Fibroblast of skin of left quadriceps (primary cell): ENCODE results near the gene MYO15A.
A peak's percentile ranks its signal among the peaks of the same experiment; 100 is the strongest.

Source experiments
- DNase-seq, 2 experiments: peaks; one replicate each; pipeline ENCODE4 v3.0.0-alpha.2; 2013; ENCODE audit warnings: low read depth in 2 of 2

The MYO15A gene

DNA sequence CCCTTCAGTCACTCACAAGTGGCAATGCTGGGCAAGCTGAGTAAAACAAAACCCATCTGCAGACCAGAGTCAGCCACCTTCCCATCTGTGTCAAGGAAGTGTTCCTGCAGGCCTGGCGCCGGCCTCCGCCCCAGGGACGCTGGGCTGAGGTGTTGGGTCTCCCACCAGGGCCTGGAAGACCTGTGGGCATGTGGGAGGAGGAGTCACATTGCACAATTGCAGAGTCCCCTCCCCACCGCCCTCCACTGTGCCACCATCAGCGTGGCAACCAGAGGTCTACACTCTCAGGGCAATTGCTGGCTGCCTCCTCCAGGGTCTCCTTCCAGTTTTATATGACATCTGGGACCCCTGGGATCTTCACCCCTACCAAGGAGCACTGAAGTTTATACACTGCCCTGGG, 3.0 kb upstream of the MYO15A start:
- DNase-seq = no peak

- no peak for DNase-seq
Measured at GRCh38 chr17:18106211-18106610, 2.3 kb upstream of the MYO15A start.

GRCh38 chr17:18107061-18107790, 1.3 kb upstream of the MYO15A start:
- DNase-seq = no peak

DNA sequence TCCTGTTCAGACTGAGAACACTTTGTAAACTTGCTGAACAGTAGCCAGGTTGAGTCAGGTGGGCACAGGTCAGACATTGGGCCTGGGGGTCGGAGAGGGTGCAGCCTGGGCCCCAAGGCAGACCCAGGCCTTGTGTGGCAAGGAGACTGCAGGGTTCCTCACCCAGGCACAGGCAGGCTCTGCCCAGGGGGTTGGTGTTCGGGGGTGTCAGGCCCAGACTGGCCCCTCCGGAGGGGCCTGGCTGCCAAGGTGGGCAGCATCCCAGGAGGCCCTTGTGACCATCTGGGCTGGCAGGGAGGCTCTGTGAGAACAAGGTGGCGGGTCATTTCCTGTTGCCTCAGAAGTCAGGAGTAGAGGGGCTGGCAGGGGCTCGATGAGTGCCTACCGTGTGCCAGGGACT, 585 bp upstream of the MYO15A start:
- DNase-seq = no peak

GRCh38 chr17:18109935-18110485, 1.5 kb downstream of the MYO15A start:
- no peak for DNase-seq

- no peak for DNase-seq
Measured at GRCh38 chr17:18110636-18111145, 2.1 kb downstream of the MYO15A start.

- DNase-seq = no peak
Measured at GRCh38 chr17:18111330-18111971, 2.9 kb downstream of the MYO15A start.

- no peak for DNase-seq
Measured at GRCh38 chr17:18115517-18115916, 7.0 kb downstream of the MYO15A start.

DNA sequence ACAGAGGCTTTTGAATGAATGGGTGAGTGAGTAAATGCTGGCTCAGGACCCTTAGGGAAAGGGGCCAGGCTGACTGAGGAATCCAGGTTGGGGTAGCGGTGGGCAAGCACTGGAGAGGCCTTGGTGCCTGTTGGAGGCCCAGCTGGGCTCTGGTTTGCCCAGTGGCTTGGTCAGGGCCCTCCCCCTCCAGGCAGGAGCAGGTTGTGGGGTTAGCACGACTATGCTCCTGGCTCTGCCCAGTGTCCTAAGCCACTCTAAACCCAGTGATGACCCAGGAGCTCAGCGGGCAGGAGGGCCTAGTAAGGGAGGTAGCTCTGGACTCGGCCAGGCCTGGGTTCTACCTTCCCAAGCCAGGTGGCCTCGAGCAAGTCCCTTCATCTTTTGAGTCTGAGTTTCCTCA, 7.5 kb downstream of the MYO15A start:
- no peak for DNase-seq

DNA sequence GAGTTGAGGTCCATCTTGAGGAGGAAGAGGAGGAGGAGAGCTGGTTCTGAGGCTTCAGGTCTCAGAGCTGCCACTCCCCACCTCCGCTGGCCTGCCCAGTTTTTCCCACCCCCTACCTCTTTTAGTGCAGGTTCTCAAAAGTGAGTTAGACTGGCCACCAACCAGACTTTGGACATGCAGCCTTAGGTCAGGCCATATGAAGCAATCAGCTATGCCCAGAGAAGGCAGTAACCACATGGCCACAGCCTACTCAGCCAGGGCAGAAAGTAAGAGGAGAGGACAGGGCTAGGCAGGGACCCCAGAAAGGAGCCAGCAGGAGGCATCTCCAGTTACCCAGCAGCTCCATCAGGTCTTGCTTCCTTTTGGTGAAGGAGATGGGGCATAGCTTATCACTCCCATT, 9.0 kb downstream of the MYO15A start:
- no peak for DNase-seq

DNA sequence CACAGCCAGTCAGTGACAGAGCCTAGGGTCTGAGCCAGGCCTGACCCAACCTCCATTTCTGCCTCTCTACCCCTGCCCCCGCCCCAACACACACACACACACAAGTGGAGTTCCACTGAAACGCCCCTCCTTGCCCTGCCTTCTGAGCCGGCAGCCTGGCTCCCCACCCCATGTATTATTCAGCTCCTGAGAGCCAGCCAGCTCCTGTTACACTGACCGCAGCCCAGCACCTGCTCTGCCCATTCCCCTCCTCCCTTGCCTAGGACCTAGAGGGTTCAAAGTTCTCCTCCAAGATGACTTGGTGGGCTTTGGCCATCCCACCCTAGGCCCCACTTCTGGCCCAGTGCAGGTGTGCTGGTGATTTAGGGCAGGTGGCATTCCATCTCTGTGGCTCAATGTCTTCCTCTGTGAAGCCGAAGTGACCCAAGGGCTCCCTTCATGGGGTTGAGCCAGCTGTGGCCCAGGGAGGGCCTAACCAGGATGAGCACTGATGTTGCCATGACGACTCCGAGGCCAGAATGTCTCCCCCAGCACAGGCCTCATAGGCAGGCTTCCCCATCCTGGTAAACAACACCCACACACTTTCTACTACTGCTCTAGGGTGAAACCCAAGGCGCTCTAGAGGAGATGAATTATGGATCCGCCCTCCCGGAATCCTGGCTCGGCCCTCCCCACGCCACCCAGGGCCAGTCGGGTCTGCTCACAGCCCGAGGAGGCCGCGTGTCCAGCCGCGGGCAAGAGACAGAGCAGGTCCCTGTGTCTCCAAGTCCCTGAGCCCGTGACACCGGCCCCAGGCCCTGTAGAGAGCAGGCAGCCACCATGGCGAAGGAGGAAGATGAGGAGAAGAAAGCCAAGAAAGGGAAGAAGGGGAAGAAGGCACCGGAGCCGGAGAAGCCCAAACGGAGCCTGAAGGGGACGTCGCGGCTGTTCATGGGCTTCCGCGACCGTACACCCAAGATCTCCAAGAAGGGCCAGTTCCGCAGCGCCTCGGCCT, 9.7 kb downstream of the MYO15A start:
- no peak for DNase-seq

DNA sequence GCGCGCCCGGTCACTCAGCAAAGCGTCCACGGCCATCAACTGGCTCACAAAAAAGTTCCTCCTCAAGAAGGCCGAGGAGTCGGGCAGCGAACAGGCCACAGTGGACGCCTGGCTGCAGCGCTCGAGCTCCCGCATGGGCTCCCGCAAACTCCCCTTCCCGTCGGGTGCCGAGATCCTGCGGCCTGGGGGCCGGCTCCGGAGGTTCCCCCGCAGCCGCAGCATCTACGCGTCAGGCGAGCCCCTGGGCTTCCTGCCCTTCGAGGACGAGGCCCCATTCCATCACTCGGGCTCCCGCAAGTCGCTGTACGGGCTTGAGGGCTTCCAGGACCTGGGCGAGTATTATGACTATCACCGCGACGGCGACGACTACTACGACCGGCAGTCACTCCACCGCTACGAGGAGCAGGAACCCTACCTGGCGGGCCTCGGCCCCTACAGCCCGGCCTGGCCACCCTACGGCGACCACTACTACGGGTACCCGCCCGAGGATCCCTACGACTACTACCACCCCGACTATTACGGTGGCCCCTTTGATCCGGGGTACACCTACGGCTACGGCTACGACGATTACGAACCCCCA, 10.7 kb downstream of the MYO15A start:
- no peak for DNase-seq

DNA sequence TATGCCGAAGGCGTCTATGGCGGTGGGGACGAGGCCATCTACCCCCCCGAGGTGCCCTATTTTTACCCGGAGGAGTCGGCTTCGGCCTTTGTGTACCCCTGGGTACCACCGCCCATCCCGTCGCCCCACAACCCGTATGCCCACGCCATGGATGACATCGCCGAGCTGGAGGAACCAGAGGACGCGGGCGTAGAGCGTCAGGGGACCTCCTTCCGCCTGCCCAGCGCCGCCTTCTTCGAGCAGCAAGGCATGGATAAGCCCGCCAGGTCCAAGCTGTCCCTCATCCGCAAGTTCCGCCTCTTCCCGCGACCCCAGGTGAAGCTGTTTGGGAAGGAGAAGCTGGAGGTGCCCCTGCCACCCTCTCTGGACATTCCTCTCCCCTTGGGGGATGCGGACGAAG, 11.4 kb downstream of the MYO15A start:
- DNase-seq = no peak

DNA sequence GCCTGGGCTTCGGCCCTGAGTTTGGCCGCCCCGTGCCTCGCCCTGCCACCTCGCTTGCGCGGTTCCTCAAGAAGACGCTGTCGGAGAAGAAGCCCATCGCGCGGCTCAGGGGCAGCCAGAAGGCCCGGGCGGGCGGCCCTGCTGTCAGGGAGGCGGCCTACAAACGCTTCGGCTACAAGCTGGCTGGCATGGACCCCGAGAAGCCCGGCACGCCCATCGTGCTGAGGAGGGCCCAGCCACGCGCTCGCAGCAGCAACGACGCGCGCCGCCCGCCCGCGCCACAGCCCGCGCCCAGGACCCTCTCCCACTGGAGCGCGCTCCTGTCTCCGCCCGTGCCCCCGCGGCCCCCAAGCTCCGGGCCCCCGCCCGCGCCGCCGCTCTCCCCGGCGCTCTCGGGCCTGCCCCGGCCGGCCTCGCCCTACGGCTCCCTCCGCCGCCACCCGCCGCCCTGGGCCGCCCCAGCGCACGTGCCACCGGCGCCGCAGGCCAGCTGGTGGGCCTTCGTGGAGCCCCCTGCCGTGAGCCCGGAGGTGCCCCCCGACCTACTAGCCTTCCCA, 12.0 kb downstream of the MYO15A start:
- DNase-seq = no peak

- DNase-seq = no peak
Measured at GRCh38 chr17:18121144-18121910, 12.8 kb downstream of the MYO15A start.

DNA sequence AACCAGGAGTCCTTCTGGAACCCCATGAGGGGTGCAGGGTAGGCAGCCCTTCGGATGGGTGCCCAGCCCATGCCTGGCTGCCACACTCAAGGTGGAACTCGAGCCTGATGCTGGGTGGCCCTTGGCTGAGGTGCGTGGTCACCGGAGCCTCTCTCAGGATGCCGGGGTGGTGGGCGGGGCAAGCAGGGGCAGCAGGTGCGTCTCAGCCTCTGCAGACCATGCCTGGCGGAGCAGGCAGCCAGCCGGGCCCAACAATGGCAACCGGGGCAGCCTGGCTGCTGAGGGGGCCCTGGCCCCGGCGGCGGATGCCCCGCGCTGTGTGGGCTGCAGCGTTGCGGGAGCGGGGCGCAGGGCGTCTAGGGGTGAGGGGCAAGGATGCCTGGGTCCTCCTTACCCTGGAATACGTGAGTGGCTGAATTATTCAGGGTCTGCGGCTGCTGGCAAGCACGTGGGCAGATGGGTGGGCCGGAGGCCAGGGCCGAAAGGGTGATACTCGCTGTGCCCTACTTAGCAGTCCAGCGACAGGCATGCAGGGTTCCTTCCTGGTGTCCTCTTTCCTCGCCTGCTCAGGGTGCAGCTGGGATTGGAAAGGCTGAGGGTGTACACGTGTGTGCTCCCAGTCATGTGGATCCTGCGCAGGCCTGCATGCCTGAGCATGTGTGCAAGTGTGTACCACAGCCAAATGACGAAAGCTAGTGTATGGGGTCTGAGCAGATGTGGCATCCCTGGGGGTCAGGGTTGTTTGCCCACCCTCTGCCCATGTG, 14.6 kb downstream of the MYO15A start:
- no peak for DNase-seq

- DNase-seq = no peak
Measured at GRCh38 chr17:18124345-18125126, 16.0 kb downstream of the MYO15A start.

DNA sequence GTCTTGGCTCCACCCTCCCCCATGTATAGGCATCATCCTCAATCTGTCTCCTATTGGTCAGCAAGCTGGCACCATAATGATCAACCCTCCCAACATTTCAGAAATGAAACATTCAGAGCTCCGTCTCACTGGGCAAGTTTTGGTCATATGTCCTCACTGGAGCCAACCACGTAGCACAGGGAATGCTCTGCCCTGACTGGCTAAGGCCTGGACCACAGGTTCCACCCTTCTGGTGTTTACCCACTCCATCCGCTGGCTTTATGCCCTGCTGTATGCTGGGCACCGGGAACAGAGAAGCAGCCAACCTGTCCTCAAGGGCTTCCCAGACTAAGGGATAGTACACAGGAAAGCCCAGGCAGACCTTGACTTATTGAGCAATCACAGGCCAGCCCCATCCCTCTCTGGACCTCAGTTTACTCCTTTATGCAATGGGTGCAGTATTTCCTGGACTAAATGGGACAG, 20.5 kb downstream of the MYO15A start:
- DNase-seq = peak; percentile 6 to 8

DNA sequence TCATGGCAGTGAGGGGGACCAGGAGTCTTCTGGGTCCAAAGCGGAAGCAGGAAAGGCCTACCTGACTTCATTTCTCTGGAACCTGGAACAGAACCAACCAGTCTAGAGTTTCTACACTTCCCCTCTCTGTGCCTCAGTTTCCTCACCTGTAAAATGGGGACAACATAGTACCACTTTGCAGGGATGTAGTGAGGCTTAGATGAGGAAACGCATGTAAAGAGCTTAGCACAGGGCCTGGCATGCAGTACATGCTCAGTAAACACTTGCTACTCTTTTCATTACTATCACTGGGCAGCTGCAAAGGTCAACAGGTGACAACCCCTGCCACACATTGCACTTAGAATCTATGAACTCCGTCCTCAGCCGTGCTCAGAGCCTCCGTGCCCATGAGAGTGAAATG, 24.2 kb downstream of the MYO15A start:
- no peak for DNase-seq
